ENCODE data around the gene GOLT1A.

- TF ChIP-seq CTCF (IDR thresholded peaks at IDR 0.05; ENCODE audit: poor library complexity, severe bottlenecking) = no peak
- TF ChIP-seq EZH2 (IDR thresholded peaks at IDR 0.05; ENCODE audit: borderline replicate concordance, insufficient read depth, low read length, poor library complexity, severe bottlenecking) = no peak
- TF ChIP-seq POLR2AphosphoS5 (IDR thresholded peaks at IDR 0.05) = no peak
- no peak for TF ChIP-seq EP300 (conservative IDR thresholded peaks at IDR 0.05; ENCODE audit: poor library complexity, severe bottlenecking)
- TF ChIP-seq REST (IDR thresholded peaks at IDR 0.05; ENCODE audit: borderline replicate concordance) = no peak
Measured at GRCh38 chr1:204149107-204149506, 64.7 kb downstream of the GOLT1A start.

Data from neural cell (in vitro differentiated cells).